Common myeloid progenitor, CD34-positive (primary cell): Measurements from ENCODE around the gene PCSK5.
"Not testable (repeated sequence)": the region's sequence is repeated elsewhere in the genome, so short reads cannot be mapped to it uniquely, and the experiment has no call there.

ENCODE experiments used
- CTCF ChIA-PET: fragments of 350-600 bp; sonication (Branson Sonifier 250); formaldehyde crosslinking; loops from one replicate; lab custom pipeline; 2021; ENCODE audit warnings: antibody characterized with exemption; lab: Charles Lee
- POLR2A ChIA-PET: fragments of 350-600 bp; sonication (Branson Sonifier 250); formaldehyde crosslinking; loops from one replicate; lab custom pipeline; 2021; ENCODE audit warnings: antibody characterized with exemption; lab: Charles Lee
- DNase-seq, 3 donors: peaks; one replicate each; pipeline versions ENCODE4 v3.0.0 to v3.0.0-alpha.2; 2013
- H3K27ac ChIP-seq, 2 experiments: 1 replicate in 1 of 2; 2 replicates in 1 of 2; pipeline ENCODE4 v1.7.0; 2013; ENCODE audit warnings: inconsistent platforms in 2 of 2, low read length in 2 of 2, mild to moderate bottlenecking in 2 of 2, low read depth in 1 of 2, moderate library complexity in 1 of 2; ENCODE audit not compliant: severe bottlenecking in 2 of 2, insufficient read depth in 1 of 2, poor library complexity in 1 of 2
- H3K27me3 ChIP-seq, 5 experiments: replicated peaks in 2 of 5; 1 replicate in 3 of 5; 2 replicates in 2 of 5; pipeline versions ENCODE4 v1.6.1 to v1.7.0; 2013; ENCODE audit warnings: low read length in 4 of 5, mild to moderate bottlenecking in 2 of 5, moderate library complexity in 2 of 5, inconsistent platforms in 1 of 5; ENCODE audit not compliant: insufficient read depth in 5 of 5, control insufficient read depth in 4 of 5
- H3K36me3 ChIP-seq, 4 experiments: 1 replicate in 2 of 4; 2 replicates in 2 of 4; pipeline versions ENCODE4 v1.6.1 to v1.7.0; 2013; ENCODE audit warnings: low read length in 3 of 4, control low read depth in 1 of 4, mild to moderate bottlenecking in 1 of 4; ENCODE audit not compliant: control insufficient read depth in 4 of 4, insufficient read depth in 4 of 4
- H3K4me1 ChIP-seq, 4 experiments: 1 replicate in 3 of 4; 2 replicates in 1 of 4; pipeline versions ENCODE4 v1.6.1 to v1.7.1; 2013; ENCODE audit warnings: low read length in 3 of 4, mild to moderate bottlenecking in 3 of 4, control low read depth in 1 of 4, inconsistent platforms in 1 of 4, moderate library complexity in 1 of 4; ENCODE audit not compliant: control insufficient read depth in 4 of 4, insufficient read depth in 4 of 4; ENCODE audit errors: control extremely low read depth in 1 of 4
- H3K4me3 ChIP-seq, 7 experiments: 1 replicate in 4 of 7; 2 replicates in 3 of 7; pipeline versions ENCODE4 v1.5.1 to v1.7.0; 2013; ENCODE audit warnings: mild to moderate bottlenecking in 7 of 7, low read length in 6 of 7, moderate library complexity in 6 of 7, inconsistent platforms in 2 of 7, low read depth in 2 of 7, control low read depth in 1 of 7; ENCODE audit not compliant: insufficient read depth in 4 of 7, control insufficient read depth in 1 of 7; ENCODE audit errors: extremely low read depth in 1 of 7
- H3K9me3 ChIP-seq, 5 experiments: 1 replicate in 4 of 5; 2 replicates in 1 of 5; pipeline versions ENCODE4 v1.6.1 to v1.7.1; 2013; ENCODE audit warnings: low read length in 4 of 5, mild to moderate bottlenecking in 2 of 5, inconsistent platforms in 1 of 5, low read depth in 1 of 5, moderate library complexity in 1 of 5; ENCODE audit not compliant: control insufficient read depth in 4 of 5, insufficient read depth in 2 of 5; ENCODE audit errors: control extremely low read depth in 1 of 5
- WGBS: methylation state at CpG from one replicate; pipeline ENCODE4 v1.1.5; 2013; ENCODE audit not compliant: insufficient coverage; 5-methylcytosine and 5-hydroxymethylcytosine counted together

PCSK5 gene

DNA sequence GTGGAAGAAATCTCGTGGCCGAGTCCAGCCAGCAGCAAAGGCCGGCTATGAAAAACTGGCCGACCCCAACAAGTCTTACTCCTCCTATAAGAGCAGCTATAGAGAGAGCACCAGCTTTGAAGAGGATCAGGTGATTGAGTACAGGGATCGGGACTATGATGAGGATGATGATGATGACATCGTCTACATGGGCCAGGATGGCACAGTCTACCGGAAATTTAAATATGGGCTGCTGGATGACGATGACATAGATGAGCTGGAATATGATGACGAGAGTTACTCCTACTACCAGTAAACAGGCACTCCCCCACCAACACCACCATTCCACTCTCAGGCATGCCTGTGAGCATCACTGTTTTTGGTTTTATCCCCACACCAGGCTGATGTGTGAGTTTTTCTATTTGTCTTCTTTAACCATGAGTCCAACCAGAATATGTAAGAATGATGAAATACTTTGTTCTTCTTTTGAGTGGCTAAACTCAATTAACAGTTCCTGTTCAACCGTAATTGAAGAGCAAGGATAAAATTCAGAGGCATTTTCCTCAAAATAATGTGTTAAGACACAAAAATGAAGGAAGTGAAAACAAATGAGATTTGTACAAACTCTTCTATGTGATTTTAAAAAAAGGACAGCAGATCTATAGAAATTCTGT lies 468.3 kb downstream of the PCSK5 start:
- POLR2A ChIA-PET = no interaction called here
- Histone ChIP-seq H3K4me1 (peaks cover 0 to 4% (median 0%) of the 10 kb centered on the region in 4 experiments), H3K36me3 (no peaks in the 10 kb centered on the region), H3K27me3 (no peaks in the 10 kb centered on the region), H3K27ac (peak overlapping the region in 1 of 2 experiments; percentile 56), H3K4me3 (no peak overlapping the region), H3K9me3 (no peaks in the 10 kb centered on the region)
- no peak for DNase-seq
- CTCF ChIA-PET = no interaction called here
- 83% methylated on average over 2 of the region's 10 CpGs for WGBS

DNA sequence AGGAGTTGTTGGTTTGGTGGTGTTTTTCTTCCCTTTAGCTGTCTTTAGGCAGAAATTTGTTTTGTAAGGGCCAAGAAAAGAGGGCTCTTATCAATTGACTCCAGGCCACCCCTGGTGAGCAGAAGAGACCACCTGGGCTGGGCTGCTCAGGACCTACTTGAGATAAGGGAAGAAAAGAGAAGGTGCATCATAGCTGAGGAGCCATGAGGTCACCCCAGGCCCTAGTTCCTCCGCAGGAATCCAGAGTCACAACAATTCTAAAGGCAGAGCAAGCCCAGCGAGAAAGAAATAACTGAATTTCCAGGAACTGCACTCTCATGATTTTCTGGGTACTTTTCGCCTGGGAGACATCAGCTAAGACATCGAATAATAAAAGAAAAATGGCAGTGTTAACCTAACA lies 468.9 kb downstream of the PCSK5 start:
- CTCF ChIA-PET = interaction anchor here (1.9 kb wide), 1 partner anchor 35 kb away, joined by 10 read pairs; the partner anchor contains the start of gene RFK
- peaks cover 0 to 4% (median 0%) of the 10 kb centered on the region in 4 experiments for H3K4me1 ChIP-seq
- H3K36me3 ChIP-seq = no peaks in the 10 kb centered on the region
- peak in 2 of 3 donors; percentile 45 to 70 for DNase-seq
- no peaks in the 10 kb centered on the region for H3K9me3 ChIP-seq
- no peaks in the 10 kb centered on the region for H3K27me3 ChIP-seq
- no peak overlapping the region for H3K4me3 ChIP-seq
- POLR2A ChIA-PET = no interaction called here
- 100% methylated on average over 2 of the region's 4 CpGs for WGBS
- H3K27ac ChIP-seq = peak overlapping the region in 1 of 2 experiments; percentile 64

DNA sequence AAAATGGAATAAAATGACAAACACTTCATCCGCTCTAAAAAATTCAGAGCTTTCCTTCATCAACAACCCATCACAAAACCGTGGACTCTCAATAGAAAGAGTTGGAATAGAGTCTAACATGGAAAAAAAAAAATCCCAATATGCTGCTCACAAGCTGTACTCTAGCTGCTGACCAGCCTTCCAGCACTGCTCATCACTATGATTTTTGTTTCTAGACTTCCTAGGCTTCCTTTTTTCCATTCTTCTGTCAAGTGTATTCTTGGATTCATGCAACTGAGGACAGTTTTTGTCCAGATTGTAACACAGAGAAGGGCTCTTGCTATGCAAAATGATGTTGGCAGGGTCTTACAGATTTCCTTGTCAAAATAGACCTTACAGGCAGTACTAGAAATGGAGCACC lies 469.3 kb downstream of the PCSK5 start:
- POLR2A ChIA-PET = no interaction called here
- CTCF ChIA-PET = interaction anchor here (1.9 kb wide), 1 partner anchor 35 kb away, joined by 10 read pairs; the partner anchor contains the start of gene RFK
- WGBS = 100% methylated on average over 1 of the region's 2 CpGs

GRCh38 chr9:76362332-76363031 lies 472.0 kb downstream of the PCSK5 start:
- peak in 2 of 3 donors; percentile 45 to 86 for DNase-seq
- CTCF ChIA-PET = interaction anchor here (0.8 to 2.7 kb wide), 4 partner anchors 12 to 31 kb away, joined by 3 to 6 read pairs (median 4); no protein-coding TSS in a partner anchor
- H3K4me1 ChIP-seq, H3K9me3 ChIP-seq, POLR2A ChIA-PET, H3K4me3 ChIP-seq, H3K36me3 ChIP-seq, H3K27me3 ChIP-seq: not testable (repeated sequence)
- 49% methylated on average over 13 of the region's 16 CpGs for WGBS
- H3K27ac ChIP-seq = peak overlapping the region in 1 of 2 experiments; percentile 44

More for the DNA sequence above, 469.3 kb downstream of the PCSK5 start:
- no peaks in the 10 kb centered on the region for H3K36me3 ChIP-seq
- H3K4me1 ChIP-seq = peaks cover 0 to 4% (median 0%) of the 10 kb centered on the region in 4 experiments
- H3K4me3 ChIP-seq = no peak overlapping the region
- no peak for DNase-seq
- H3K9me3 ChIP-seq = no peaks in the 10 kb centered on the region
- peak overlapping the region in 1 of 2 experiments; percentile 64 for H3K27ac ChIP-seq
- no peaks in the 10 kb centered on the region for H3K27me3 ChIP-seq

GRCh38 chr9:76363032-76363395 lies 472.5 kb downstream of the PCSK5 start:
- Histone ChIP-seq H3K9me3 (no peaks in the 10 kb centered on the region), H3K27ac (peak overlapping the region in 1 of 2 experiments; percentile 34), H3K27me3 (no peaks in the 10 kb centered on the region), H3K4me3 (no peak overlapping the region), H3K4me1 (peaks cover 0 to 4% (median 0%) of the 10 kb centered on the region in 4 experiments), H3K36me3 (no peaks in the 10 kb centered on the region)
- ChIA-PET POLR2A (no interaction called here), CTCF (interaction anchor here (0.8 to 2.7 kb wide), 3 partner anchors 12 to 30 kb away, joined by 3 to 6 read pairs (median 5); no protein-coding TSS in a partner anchor)
- WGBS = 98% methylated on average over 3 of the region's 3 CpGs
- DNase-seq = no peak

DNA sequence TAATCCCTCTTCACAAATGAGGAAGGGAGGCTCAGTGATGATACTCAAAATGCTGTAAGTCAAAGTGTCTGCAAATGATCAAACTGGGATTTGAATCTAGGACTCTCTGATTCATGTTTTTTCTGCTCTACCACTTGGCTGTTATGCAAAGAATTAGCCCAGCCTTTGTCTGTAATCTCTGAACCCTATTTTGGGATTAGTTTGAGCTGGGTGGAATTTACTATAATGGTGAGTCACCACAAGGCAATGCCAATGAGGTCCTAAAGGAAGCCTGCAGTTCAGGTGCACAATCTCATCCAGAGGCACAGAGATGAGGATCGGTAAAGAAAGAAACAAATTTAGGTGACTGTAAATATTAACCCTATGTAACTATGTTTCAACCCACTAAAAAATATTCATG lies 474.6 kb downstream of the PCSK5 start:
- POLR2A ChIA-PET = interaction anchor here (0.7 kb wide), 1 partner anchor 200 kb away, joined by 3 read pairs; no protein-coding TSS in a partner anchor
- CTCF ChIA-PET = interaction anchor here (2.7 kb wide), 1 partner anchor 13 kb away, joined by 6 read pairs; no protein-coding TSS in a partner anchor
- Histone ChIP-seq H3K27ac (no peak overlapping the region), H3K27me3 (no peaks in the 10 kb centered on the region), H3K4me1 (peaks cover 0 to 5% (median 2%) of the 10 kb centered on the region in 4 experiments), H3K36me3 (no peaks in the 10 kb centered on the region), H3K4me3 (no peak overlapping the region), H3K9me3 (no peaks in the 10 kb centered on the region)
- no CpG with 5 or more reads among the region's 1 CpG for WGBS
- no peak for DNase-seq

GRCh38 chr9:76366275-76366674 lies 475.8 kb downstream of the PCSK5 start:
- H3K27ac ChIP-seq = no peak overlapping the region
- no peak overlapping the region for H3K4me3 ChIP-seq
- no peaks in the 10 kb centered on the region for H3K9me3 ChIP-seq
- no peaks in the 10 kb centered on the region for H3K36me3 ChIP-seq
- CTCF ChIA-PET = no interaction called here
- WGBS = no CpG with 5 or more reads among the region's 4 CpGs
- no peak for DNase-seq
- no peaks in the 10 kb centered on the region for H3K27me3 ChIP-seq
- POLR2A ChIA-PET = no interaction called here
- H3K4me1 ChIP-seq = peaks cover 0 to 5% (median 2%) of the 10 kb centered on the region in 4 experiments
